Measurements from ENCODE around the gene SPEM2. TPM values are rescaled to one million over a fixed set of nuclear protein-coding genes. Genes with fewer than 3 reads are reported as not detected.
A peak's percentile ranks its signal among the peaks of the same experiment; 100 is the strongest.

The SPEM2 gene
- total and polyA plus RNA-seq, 2 of the 8 experiments (the other 6 are each of a cell fraction or from before 2014, with no cell fraction given) = 0.03 TPM; not detected in 1

- Histone ChIP-seq H4K91ac (replicated peaks; ENCODE audit: insufficient read length, low read length) (no peak overlapping the region), H3K27ac (ENCODE audit: low read depth, low read length) (no peak overlapping the region), H2AK5ac (ENCODE audit: low read depth, low read length) (0 out of 2 replicates have a peak overlapping the region, but pooled peaks have one; percentile 1), H4K5ac (ENCODE audit: insufficient read length, low read depth, low read length) (no peak overlapping the region), H3K23ac (ENCODE audit: insufficient read length) (no peak overlapping the region), H3K36me3 (ENCODE audit: control insufficient read depth in 2 of 4, insufficient read depth in 4 of 4, low read length in 3 of 4) (no peaks in the 10 kb centered on the region), H3K79me2 (ENCODE audit: control insufficient read depth in 1 of 2, insufficient read depth in 2 of 2, low read length in 2 of 2) (peaks cover 0 to 31% of the 10 kb centered on the region in 2 experiments; a peak in 2 of 4 replicates), H4K8ac (ENCODE audit: extremely low read depth, insufficient read depth, low read length) (no peak overlapping the region), H2BK120ac (replicated peaks; ENCODE audit: low read depth, low read length) (no peak overlapping the region), H3K4me3 (ENCODE audit: extremely low read depth in 1 of 4, insufficient read depth in 2 of 4, low read depth in 3 of 4, low read length in 4 of 4) (no peak overlapping the region), H2BK20ac (ENCODE audit: low read length) (no peak overlapping the region), H3K4me1 (replicated peaks in 1 of 4; ENCODE audit: control insufficient read depth in 3 of 4, insufficient read depth in 4 of 4, low read length in 3 of 4) (peaks cover 2 to 18% (median 16%) of the 10 kb centered on the region in 4 experiments), H3K14ac (ENCODE audit: insufficient read length) (no peak overlapping the region), H2BK15ac (ENCODE audit: low read length) (0 out of 2 replicates have a peak overlapping the region, but pooled peaks have one; percentile 33), H3K23me2 (ENCODE audit: low read depth, low read length) (peaks cover 11% of the 10 kb centered on the region), H2AFZ (ENCODE audit: low read length) (no peak overlapping the region), H3K56ac (replicated peaks; ENCODE audit: insufficient read length, low read depth, low read length) (no peak overlapping the region), H2BK12ac (ENCODE audit: low read depth, low read length) (no peak overlapping the region), H3K4ac (replicated peaks; ENCODE audit: insufficient read length, low read depth, low read length) (no peak overlapping the region), H3K79me1 (ENCODE audit: low read depth, low read length) (peaks cover 12% of the 10 kb centered on the region), H3K9ac (replicated peaks in 1 of 4; ENCODE audit: extremely low read depth in 1 of 4, low read depth in 3 of 4, low read length in 3 of 4) (peak overlapping the region in 1 of 4 experiments; percentile 21; a peak in 1 of 7 replicates), H3K18ac (ENCODE audit: extremely low read depth, low read length) (no peak overlapping the region), H2BK5ac (ENCODE audit: low read depth, low read length) (no peak overlapping the region), H4K20me1 (replicated peaks in 1 of 2; ENCODE audit: control insufficient read depth in 1 of 2, insufficient read depth in 2 of 2, low read length in 2 of 2) (peaks cover 0 to 5% of the 10 kb centered on the region in 2 experiments), H3K9me3 (ENCODE audit: insufficient read depth in 2 of 2, low read depth in 1 of 2, low read length in 1 of 2) (no peaks in the 10 kb centered on the region), H3K4me2 (ENCODE audit: insufficient read depth in 1 of 2, low read depth in 2 of 2, low read length in 2 of 2) (no peak overlapping the region; a peak in 1 of 4 replicates), H3K27me3 (replicated peaks in 1 of 4; ENCODE audit: control insufficient read depth in 3 of 4, extremely low read depth in 1 of 4, insufficient read depth in 3 of 4, low read length in 3 of 4) (no peaks in the 10 kb centered on the region; a peak in 1 of 7 replicates)
- POLR2A ChIA-PET (ENCODE audit: partially characterized antibody) = interaction anchor here (0.9 to 14.3 kb wide), 10 partner anchors 10 to 117 kb away, joined by 3 to 339 read pairs (median 4); partner anchors contain the start of genes CHRNB1, FGF11, NLGN2 and PLSCR3
- WGBS, 2 experiments (ENCODE audit: extremely low coverage in 1 of 2, insufficient coverage in 1 of 2, insufficient read length in 1 of 2, insufficient replicate concordance in 2 of 2, low coverage in 1 of 2, low lambda C conversion rate in 2 of 2, missing lambda C conversion rate in 1 of 2) = 75% methylated on average over 3 of the region's 3 CpGs; no CpG with 5 or more reads in 1 of the 2 experiments
- no peak for FAIRE-seq
- DNase-seq (ENCODE audit: low read depth in 1 of 2, low spot score in 2 of 2) = no peak
- CTCF ChIA-PET (ENCODE audit: partially characterized antibody) = interaction anchor here (0.8 to 3.3 kb wide), 11 partner anchors 8 to 125 kb away, joined by 3 to 17 read pairs (median 4); partner anchors contain the start of gene TMEM102
- TF ChIP-seq MAFK (IDR thresholded peaks at IDR 0.05; ENCODE audit: low read depth, low read length) (no peak), KDM4A (IDR thresholded peaks at IDR 0.05; ENCODE audit: low read depth, low read length, severe bottlenecking) (no peak), JUN (IDR thresholded peaks at IDR 0.05; ENCODE audit: low read depth, low read length) (no peak), HDAC2 (IDR thresholded peaks at IDR 0.05; ENCODE audit: borderline replicate concordance in 1 of 2, low read depth in 2 of 2, low read length in 2 of 2) (no peak), POU5F1 (IDR thresholded peaks at IDR 0.05; ENCODE audit: low read depth, low read length) (no peak), SP4 (IDR thresholded peaks at IDR 0.05; ENCODE audit: low read length) (no peak), CHD2 (IDR thresholded peaks at IDR 0.05; ENCODE audit: low read length) (no peak), CTBP2 (IDR thresholded peaks at IDR 0.05; ENCODE audit: borderline replicate concordance, insufficient read depth, insufficient read length, low read length) (no peak), TBP (IDR thresholded peaks at IDR 0.05; ENCODE audit: low read depth, low read length) (no peak), BCL11A (IDR thresholded peaks at IDR 0.05; ENCODE audit: low read depth in 2 of 2, low read length in 2 of 2) (no peak), FOSL1 (IDR thresholded peaks at IDR 0.05; ENCODE audit: insufficient read depth, low read depth, low read length) (no peak), RFX5 (IDR thresholded peaks at IDR 0.05; ENCODE audit: borderline replicate concordance, low read depth, low read length) (no peak), NANOG (IDR thresholded peaks at IDR 0.05; ENCODE audit: insufficient read depth, low read depth, low read length, poor library complexity, severe bottlenecking) (no peak), JUND (IDR thresholded peaks at IDR 0.05; ENCODE audit: low read length) (no peak)
These were observed 51.1 kb downstream of the SPEM2 start for GRCh38 chr17:7476494-7476893.

Measured in H1 (cell line).